Measurements from ENCODE around the gene AGBL4.

- no peak for TF ChIP-seq GATA3 (IDR thresholded peaks at IDR 0.05; ENCODE audit: low read depth, low read length)
- TF ChIP-seq GATA2 (IDR thresholded peaks at IDR 0.05; ENCODE audit: low read depth, low read length): no peak
Observed at GRCh38 chr1:48572646-48573258, 1451.0 kb downstream of the AGBL4 start.

Measured in SH-SY5Y (cell line).